Measurements from ENCODE around the gene BEAN1.

DNA sequence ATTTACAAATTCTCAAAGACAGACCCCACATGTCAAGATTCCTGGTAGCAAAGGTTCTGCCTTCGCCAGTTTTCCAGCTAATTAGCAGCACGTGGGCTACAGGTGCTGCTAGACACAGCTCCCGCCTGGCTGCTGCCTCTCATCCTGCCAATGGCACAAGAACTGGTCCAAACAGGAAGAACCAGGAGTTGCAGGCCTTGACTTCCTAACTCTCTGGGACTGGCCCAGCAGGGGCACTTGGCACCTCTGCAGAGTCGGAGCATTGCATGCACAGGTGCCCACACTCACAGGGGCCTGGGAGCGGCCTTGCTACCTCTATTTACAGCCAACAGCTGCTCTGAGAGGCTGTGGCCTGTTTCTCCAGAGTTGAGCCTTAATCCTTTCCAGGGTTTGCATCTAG is 83.2 kb downstream of the BEAN1 start:
- TF ChIP-seq CTCF (IDR thresholded peaks at IDR 0.05) (no peak), EP300 (IDR thresholded peaks at IDR 0.05) (no peak), POLR2A (IDR thresholded peaks at IDR 0.05) (no peak)
